Natural killer cell (primary cell): ENCODE measurements around the gene GDF15. TPM values are rescaled to one million over a fixed set of nuclear protein-coding genes. Genes with fewer than 3 reads are reported as not detected.
"Not testable (repeated sequence)": the region's sequence is repeated elsewhere in the genome, so short reads cannot be mapped to it uniquely, and the experiment has no call there.

Experiments used
- ATAC-seq, 3 donors: fragments of 150-1000 bp in 2 of 3; fragments of 200-7000 bp in 1 of 3; cut with Tn5 transposase; 1 replicate in 1 of 3; 2 replicates in 2 of 3; pipeline ENCODE4 v1.10.0; 2021; ENCODE audit warnings: mild to moderate bottlenecking in 2 of 3, moderate library complexity in 2 of 3
- DNase-seq, 2 donors: peaks; one replicate each; pipeline versions ENCODE4 v3.0.0 to v3.0.0-alpha.2; 2013 to 2021; ENCODE audit warnings: mixed read lengths in 1 of 2
- H3K27ac ChIP-seq: one replicate; pipeline ENCODE4 v1.5.1; 2013; ENCODE audit warnings: mild to moderate bottlenecking, low read length
- H3K27me3 ChIP-seq: one replicate; pipeline ENCODE4 v1.6.1; 2013; ENCODE audit warnings: low read length; ENCODE audit not compliant: control insufficient read depth, insufficient read depth
- H3K36me3 ChIP-seq: one replicate; pipeline ENCODE4 v1.6.1; 2013; ENCODE audit warnings: low read length; ENCODE audit not compliant: control insufficient read depth, insufficient read depth
- H3K4me1 ChIP-seq: one replicate; pipeline ENCODE4 v1.6.1; 2013; ENCODE audit warnings: low read length; ENCODE audit not compliant: control insufficient read depth, insufficient read depth
- H3K4me3 ChIP-seq: one replicate; pipeline ENCODE4 v1.5.1; 2013; ENCODE audit warnings: low read length
- H3K9me3 ChIP-seq: one replicate; pipeline ENCODE4 v1.6.1; 2013; ENCODE audit warnings: low read length; ENCODE audit not compliant: control insufficient read depth, insufficient read depth
- H3K27ac Mint-ChIP-seq, 2 donors: one replicate each; pipeline ENCODE4 v1.8.0; 2022; ENCODE audit warnings: mild to moderate bottlenecking in 2 of 2, mixed read lengths in 2 of 2, moderate library complexity in 1 of 2
- H3K27me3 Mint-ChIP-seq, 2 donors: one replicate each; pipeline ENCODE4 v1.8.0; 2022; ENCODE audit warnings: low read depth in 2 of 2, mixed read lengths in 2 of 2
- H3K36me3 Mint-ChIP-seq: one replicate; pipeline ENCODE4 v1.8.0; 2022; ENCODE audit warnings: mixed read lengths
- H3K4me1 Mint-ChIP-seq, 2 donors: one replicate each; pipeline ENCODE4 v1.8.0; 2022; ENCODE audit warnings: mixed read lengths in 2 of 2
- H3K4me3 Mint-ChIP-seq: one replicate; pipeline ENCODE4 v1.8.0; 2022; ENCODE audit warnings: mild to moderate bottlenecking, moderate library complexity, mixed read lengths
- H3K9me3 Mint-ChIP-seq, 2 donors: one replicate each; pipeline ENCODE4 v1.8.0; 2022; ENCODE audit warnings: mixed read lengths in 2 of 2
- WGBS: methylation state at CpG from one replicate; pipeline ENCODE4 v1.1.7; 2013; ENCODE audit warnings: missing lambda C conversion rate; ENCODE audit not compliant: insufficient coverage; 5-methylcytosine and 5-hydroxymethylcytosine counted together
- intact Hi-C: fragments of 100-400 bp; cut with micrococcal nuclease; formaldehyde crosslinking; loops from one replicate; pipeline ENCODE4 v1.14.2; 2022
- total RNA-seq, 4 donors: library from RNA; stranded (reverse); fragments of 120-200 nt in 1 of 4; gene quantifications; one replicate each; pipeline versions ENCODE4 v1.2.3 to v1.2.4, GENCODE V29; 2013 to 2022
- TF ChIP-seq, protein P1 (sequence below): fragments of 200-600 bp; IDR thresholded peaks from one replicate; pipeline ENCODE4 v1.8.0; 2022; ENCODE audit warnings: antibody characterized with exemption

Gene GDF15
- total RNA-seq, 3 donors from 2014 or later (not counting 1 experiment from before 2014, with no cell fraction given) = 0.85 to 1.5 TPM; not detected in 1

DNA sequence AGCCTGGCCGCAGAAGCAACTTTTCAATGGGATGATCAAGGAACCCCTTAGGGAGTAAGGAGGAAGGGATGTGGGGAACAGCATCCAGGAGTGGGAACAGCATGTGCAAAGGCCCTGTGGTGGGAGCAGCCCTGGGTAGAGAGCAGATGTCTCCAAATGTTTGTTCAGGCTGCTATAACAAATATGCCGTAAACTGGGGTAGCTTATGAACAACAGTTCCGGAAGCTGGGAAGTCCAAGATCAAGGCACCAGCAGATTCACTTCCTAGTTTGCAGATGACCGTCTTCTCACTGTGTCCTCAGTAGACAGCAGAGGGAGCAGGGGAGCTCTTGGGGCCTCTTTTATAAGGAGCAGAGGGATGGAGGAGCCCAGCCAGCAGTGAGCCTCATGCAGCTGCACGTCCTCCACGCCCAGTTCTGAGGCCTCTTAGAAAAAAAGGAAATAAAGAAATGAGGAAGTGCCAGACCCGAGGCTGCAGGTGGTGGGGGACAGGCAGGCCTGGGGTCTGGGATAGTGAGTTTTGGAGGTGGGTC, 15.7 kb downstream of the GDF15 start:
- Mint-ChIP-seq H3K4me1 (peaks cover 11 to 16% of the 10 kb centered on the region in 2 donors), H3K36me3 (no peaks in the 10 kb centered on the region), H3K27me3 (no peaks in the 10 kb centered on the region), H3K27ac (peak overlapping the region in 1 of 2 donors; percentile 68), H3K9me3 (no peaks in the 10 kb centered on the region), H3K4me3 (no peak overlapping the region)
- intact Hi-C loops = no loop called here
- TF ChIP-seq, protein P1, sequence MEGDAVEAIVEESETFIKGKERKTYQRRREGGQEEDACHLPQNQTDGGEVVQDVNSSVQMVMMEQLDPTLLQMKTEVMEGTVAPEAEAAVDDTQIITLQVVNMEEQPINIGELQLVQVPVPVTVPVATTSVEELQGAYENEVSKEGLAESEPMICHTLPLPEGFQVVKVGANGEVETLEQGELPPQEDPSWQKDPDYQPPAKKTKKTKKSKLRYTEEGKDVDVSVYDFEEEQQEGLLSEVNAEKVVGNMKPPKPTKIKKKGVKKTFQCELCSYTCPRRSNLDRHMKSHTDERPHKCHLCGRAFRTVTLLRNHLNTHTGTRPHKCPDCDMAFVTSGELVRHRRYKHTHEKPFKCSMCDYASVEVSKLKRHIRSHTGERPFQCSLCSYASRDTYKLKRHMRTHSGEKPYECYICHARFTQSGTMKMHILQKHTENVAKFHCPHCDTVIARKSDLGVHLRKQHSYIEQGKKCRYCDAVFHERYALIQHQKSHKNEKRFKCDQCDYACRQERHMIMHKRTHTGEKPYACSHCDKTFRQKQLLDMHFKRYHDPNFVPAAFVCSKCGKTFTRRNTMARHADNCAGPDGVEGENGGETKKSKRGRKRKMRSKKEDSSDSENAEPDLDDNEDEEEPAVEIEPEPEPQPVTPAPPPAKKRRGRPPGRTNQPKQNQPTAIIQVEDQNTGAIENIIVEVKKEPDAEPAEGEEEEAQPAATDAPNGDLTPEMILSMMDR = no peak
- Histone ChIP-seq H3K27ac (no peak overlapping the region), H3K4me3 (no peak overlapping the region), H3K36me3 (no peaks in the 10 kb centered on the region), H3K27me3 (peaks cover 4% of the 10 kb centered on the region), H3K4me1 (peaks cover 29% of the 10 kb centered on the region), H3K9me3 (no peaks in the 10 kb centered on the region)
- DNase-seq (no peak), ATAC-seq (peak in 2 of 3 donors; percentile 41 to 57)
- WGBS = 47% methylated on average over 7 of the region's 7 CpGs

DNA sequence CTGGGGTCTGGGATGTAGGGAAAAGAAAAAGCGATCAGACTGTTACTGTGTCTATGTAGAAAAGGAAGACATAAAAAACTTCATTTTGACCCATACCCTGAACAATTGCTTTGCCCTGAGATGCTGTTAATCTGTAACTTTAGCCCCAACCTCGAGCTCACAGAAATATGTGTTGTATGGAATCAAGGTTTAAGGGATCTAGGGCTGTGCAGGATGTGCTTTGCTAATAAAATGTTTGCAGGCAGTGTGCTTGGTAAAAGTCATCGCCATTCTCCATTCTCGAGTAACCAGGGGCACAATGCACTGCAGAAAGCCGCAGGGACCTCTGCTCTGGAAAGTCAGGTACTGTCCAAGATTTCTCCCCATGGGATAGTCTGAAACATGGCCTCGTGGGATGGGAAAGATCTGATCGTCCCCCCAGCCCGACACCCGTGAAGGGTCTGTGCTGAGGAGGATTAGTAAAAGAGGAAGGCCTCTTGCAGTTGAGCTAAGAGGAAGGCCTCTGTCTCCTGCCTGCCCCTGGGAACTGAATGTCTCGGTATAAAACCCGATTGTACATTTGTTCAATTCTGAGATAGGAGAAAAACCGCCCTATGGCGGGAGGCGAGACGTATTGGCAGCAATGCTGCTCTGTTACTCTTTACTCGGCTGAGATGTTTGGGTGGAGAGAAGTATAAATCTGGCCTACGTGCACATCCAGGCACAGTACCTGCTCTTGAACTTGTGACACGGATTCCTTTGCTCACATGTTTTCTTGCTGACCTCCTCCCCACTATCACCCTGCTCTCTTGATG, 16.7 kb downstream of the GDF15 start:
- H3K4me3 ChIP-seq, H3K9me3 Mint-ChIP-seq, H3K4me3 Mint-ChIP-seq, H3K27ac ChIP-seq, DNase-seq, H3K27me3 Mint-ChIP-seq, H3K36me3 ChIP-seq, H3K27me3 ChIP-seq, H3K36me3 Mint-ChIP-seq, H3K9me3 ChIP-seq, H3K27ac Mint-ChIP-seq, ATAC-seq, intact Hi-C loops, H3K4me1 Mint-ChIP-seq: not testable (repeated sequence)
- peaks cover 21% of the 10 kb centered on the region for H3K4me1 ChIP-seq
- 64% methylated on average over 18 of the region's 18 CpGs for WGBS

DNA sequence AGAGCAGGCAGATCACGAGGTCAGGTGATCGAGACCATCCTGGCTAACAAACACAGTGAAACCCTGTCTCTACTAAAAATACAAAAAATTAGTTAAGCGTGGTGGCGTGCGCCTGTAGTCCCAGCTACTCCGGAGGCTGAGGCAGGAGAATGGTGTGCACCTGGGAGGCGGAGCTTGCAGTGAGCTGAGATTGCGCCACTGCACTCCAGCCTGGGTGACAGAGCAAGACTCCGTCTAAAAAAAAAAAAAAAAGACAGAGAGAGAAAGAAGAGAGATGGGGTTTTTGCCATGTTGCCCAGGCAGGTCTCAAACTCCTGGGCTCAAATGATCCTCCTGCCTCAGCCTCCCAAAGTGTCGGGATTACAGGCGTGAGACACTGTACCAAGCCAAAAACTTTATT, 19.8 kb downstream of the GDF15 start:
- H3K36me3 ChIP-seq, H3K9me3 ChIP-seq, intact Hi-C loops, DNase-seq, H3K36me3 Mint-ChIP-seq, H3K9me3 Mint-ChIP-seq, H3K4me3 ChIP-seq, H3K27ac Mint-ChIP-seq, H3K27me3 Mint-ChIP-seq, H3K27me3 ChIP-seq, H3K4me3 Mint-ChIP-seq, ATAC-seq, H3K27ac ChIP-seq: not testable (repeated sequence)
- H3K4me1 ChIP-seq = peaks cover 23% of the 10 kb centered on the region
- 97% methylated on average over 10 of the region's 11 CpGs for whole genome bisulfite sequencing
- H3K4me1 Mint-ChIP-seq = peaks cover 0 to 12% of the 10 kb centered on the region in 2 donors

DNA sequence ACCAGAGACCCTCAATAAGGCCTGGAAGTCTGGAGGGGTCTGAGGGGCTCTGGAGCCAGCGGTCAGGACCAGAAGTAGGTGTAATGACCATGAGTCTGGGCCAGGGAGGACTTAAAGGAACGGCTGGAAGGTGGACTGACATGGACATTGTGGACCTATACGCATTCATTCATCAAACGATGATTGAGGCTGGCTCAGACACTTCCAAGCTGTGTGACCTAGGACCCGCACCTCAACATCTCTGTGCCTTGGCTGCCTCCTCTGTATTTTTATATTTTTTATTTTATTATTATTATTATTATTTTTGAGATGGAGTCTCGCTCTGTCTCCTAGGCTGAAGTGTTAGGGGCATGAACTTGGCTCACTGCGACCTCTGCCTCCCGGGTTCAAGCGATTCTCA, 20.8 kb downstream of the GDF15 start:
- H3K27me3 ChIP-seq = no peaks in the 10 kb centered on the region
- H3K9me3 ChIP-seq = no peaks in the 10 kb centered on the region
- no peak overlapping the region for H3K27ac ChIP-seq
- H3K9me3 Mint-ChIP-seq = no peaks in the 10 kb centered on the region
- H3K4me1 Mint-ChIP-seq = peaks cover 0 to 11% of the 10 kb centered on the region in 2 donors
- ATAC-seq (no peak), DNase-seq (no peak)
- H3K4me3 ChIP-seq = no peak overlapping the region
- peaks cover 19% of the 10 kb centered on the region for H3K4me1 ChIP-seq
- H3K36me3 ChIP-seq = no peaks in the 10 kb centered on the region
- no peak overlapping the region for H3K27ac Mint-ChIP-seq
- H3K4me3 Mint-ChIP-seq = no peak overlapping the region
- intact Hi-C loops = no loop called here
- 96% methylated on average over 8 of the region's 9 CpGs for WGBS
- TF ChIP-seq, protein P1 = no peak
- H3K27me3 Mint-ChIP-seq = no peaks in the 10 kb centered on the region
- H3K36me3 Mint-ChIP-seq = no peaks in the 10 kb centered on the region
